Smooth muscle cell of the coronary artery (primary cell): ENCODE data around the gene ITSN1. TPM values are rescaled to one million over a fixed set of nuclear protein-coding genes. Genes with fewer than 3 reads are reported as not detected.

Experiments
- total RNA-seq: library from RNA; depleted of rRNA; stranded (reverse); fragments of >200 nt; gene quantifications from 2 replicates; pipeline ENCODE4 v1.2.3, GENCODE V29; 2014; ENCODE audit warnings: low replicate concordance

Gene ITSN1
- 55.8 and 66.4 TPM in 2 replicates for total RNA-seq

GRCh38 chr21:33642027-33642895 lies at the start of gene ITSN1:
TSS of gene ITSN1 (plus strand) at chr21:33642501. CDS start at chr21:33718829, 76,328 bp downstream.

GRCh38 chr21:33641352-33642026 lies 812 bp upstream of the ITSN1 start, which contains the start of gene CRYZL1:
TSS of gene CRYZL1 (minus strand) at chr21:33641741. CDS start at chr21:33631551, 10,190 bp downstream.

GRCh38 chr21:33915368-33916199 lies 273.3 kb downstream of the ITSN1 start, which contains the start of gene ATP5PO:
TSS of gene ATP5PO (minus strand) at chr21:33915804. CDS start at chr21:33915763, 41 bp downstream.

Other genes starting within 250 kb of the ITSN1 start
- 55.5 and 79.7 TPM in 2 replicates for gene IFNGR2, start 239.1 kb upstream of the ITSN1 start, total RNA-seq
- gene TMEM50B, start 162.5 kb upstream of the ITSN1 start, total RNA-seq, result 16.4 and 18.5 TPM in 2 replicates
- 0.12 and 1.4 TPM in 2 replicates for gene DNAJC28, start 150.8 kb upstream of the ITSN1 start, total RNA-seq
- 19.8 and 60.8 TPM in 2 replicates for gene GART, start 100.4 kb upstream of the ITSN1 start, total RNA-seq
- 67.6 and 96.1 TPM in 2 replicates for gene SON, start 99.5 kb upstream of the ITSN1 start, total RNA-seq
- gene DONSON, start 53.8 kb upstream of the ITSN1 start, total RNA-seq, result 5.9 and 12.6 TPM in 2 replicates
- 25.5 and 41.8 TPM in 2 replicates for gene CRYZL1, start 760 bp upstream of the ITSN1 start, total RNA-seq